Activated T-cell treated with anti-CD3 and anti-CD28 coated beads, Interleukin-2, amount 50 U/mL, for 4 hours (primary cell): Measurements from ENCODE around the gene FBLN5. TPM values are rescaled to one million over a fixed set of nuclear protein-coding genes. Genes with fewer than 3 reads are reported as not detected.
"Not testable (repeated sequence)": the region's sequence is repeated elsewhere in the genome, so short reads cannot be mapped to it uniquely, and the experiment has no call there.

ENCODE experiments used
- ATAC-seq, 2 donors: fragments of 200-7000 bp; cut with Tn5 transposase; one replicate each; pipeline ENCODE4 v1.10.0; 2021
- DNase-seq: peaks from one replicate; pipeline ENCODE4 v3.0.0-alpha.2; 2020
- H3K27me3 Mint-ChIP-seq: one replicate; pipeline ENCODE4 v1.8.0; 2021; ENCODE audit warnings: low read depth, mixed read lengths
- H3K36me3 Mint-ChIP-seq: one replicate; pipeline ENCODE4 v1.8.0; 2022; ENCODE audit warnings: mixed read lengths; ENCODE audit not compliant: insufficient read depth
- H3K4me1 Mint-ChIP-seq: one replicate; pipeline ENCODE4 v1.8.0; 2021; ENCODE audit warnings: low read depth, mixed read lengths
- H3K4me3 Mint-ChIP-seq: one replicate; pipeline ENCODE4 v1.8.0; 2021; ENCODE audit warnings: mild to moderate bottlenecking, moderate library complexity, mixed read lengths
- H3K9me3 Mint-ChIP-seq: one replicate; pipeline ENCODE4 v1.8.0; 2021; ENCODE audit warnings: mixed read lengths
- total RNA-seq, 3 donors: library from RNA; stranded (reverse); gene quantifications; one replicate each; pipeline ENCODE4 v1.2.1, GENCODE V29; 2021

The FBLN5 gene
- total RNA-seq, 3 donors from 2014 or later: 0.37 to 0.83 (median 0.60) TPM

GRCh38 chr14:91861091-91861490, 86.4 kb downstream of the FBLN5 start:
- Mint-ChIP-seq H3K4me1 (peaks cover 88% of the 10 kb centered on the region), H3K36me3 (peaks cover 29% of the 10 kb centered on the region), H3K4me3 (peak overlapping the region; percentile 51), H3K9me3 (no peaks in the 10 kb centered on the region), H3K27me3 (no peaks in the 10 kb centered on the region)
- no peak for ATAC-seq
- DNase-seq: no peak

GRCh38 chr14:91860238-91860637, 87.3 kb downstream of the FBLN5 start:
- DNase-seq (no peak), ATAC-seq (no peak)
- no peak overlapping the region for H3K4me3 Mint-ChIP-seq
- peaks cover 36% of the 10 kb centered on the region for H3K36me3 Mint-ChIP-seq
- no peaks in the 10 kb centered on the region for H3K9me3 Mint-ChIP-seq
- H3K27me3 Mint-ChIP-seq: no peaks in the 10 kb centered on the region
- H3K4me1 Mint-ChIP-seq: peaks cover 92% of the 10 kb centered on the region

GRCh38 chr14:91858536-91859275, 88.8 kb downstream of the FBLN5 start:
- ATAC-seq (peak; percentile 66 to 72), DNase-seq (no peak)
- no peaks in the 10 kb centered on the region for H3K9me3 Mint-ChIP-seq
- peaks cover 89% of the 10 kb centered on the region for H3K4me1 Mint-ChIP-seq
- H3K4me3 Mint-ChIP-seq: no peak overlapping the region
- H3K36me3 Mint-ChIP-seq: peaks cover 43% of the 10 kb centered on the region
- no peaks in the 10 kb centered on the region for H3K27me3 Mint-ChIP-seq

GRCh38 chr14:91857614-91858013, 89.9 kb downstream of the FBLN5 start:
- Mint-ChIP-seq H3K4me1 (peaks cover 89% of the 10 kb centered on the region), H3K36me3 (peaks cover 38% of the 10 kb centered on the region), H3K9me3 (no peaks in the 10 kb centered on the region), H3K4me3 (no peak overlapping the region), H3K27me3 (no peaks in the 10 kb centered on the region)
- ATAC-seq (no peak), DNase-seq (no peak)

GRCh38 chr14:91854327-91854934, 93.1 kb downstream of the FBLN5 start:
- DNase-seq: no peak
- Mint-ChIP-seq H3K4me3 (no peak overlapping the region), H3K36me3 (peaks cover 41% of the 10 kb centered on the region), H3K4me1 (peaks cover 69% of the 10 kb centered on the region), H3K27me3 (no peaks in the 10 kb centered on the region), H3K9me3 (no peaks in the 10 kb centered on the region)
- no peak for ATAC-seq

- Mint-ChIP-seq H3K4me3 (no peak overlapping the region), H3K9me3 (no peaks in the 10 kb centered on the region), H3K4me1 (peaks cover 61% of the 10 kb centered on the region), H3K36me3 (peaks cover 42% of the 10 kb centered on the region), H3K27me3 (no peaks in the 10 kb centered on the region)
- ATAC-seq (no peak), DNase-seq (no peak)
These were observed 95.9 kb downstream of the FBLN5 start for GRCh38 chr14:91851563-91851962.

GRCh38 chr14:91848504-91849001, 98.9 kb downstream of the FBLN5 start:
- Mint-ChIP-seq H3K4me3 (no peak overlapping the region), H3K27me3 (no peaks in the 10 kb centered on the region), H3K4me1 (peaks cover 46% of the 10 kb centered on the region), H3K36me3 (peaks cover 32% of the 10 kb centered on the region), H3K9me3 (no peaks in the 10 kb centered on the region)
- ATAC-seq (no peak), DNase-seq (no peak)

- Mint-ChIP-seq H3K9me3 (no peaks in the 10 kb centered on the region), H3K4me1 (peaks cover 44% of the 10 kb centered on the region), H3K27me3 (no peaks in the 10 kb centered on the region), H3K36me3 (peaks cover 32% of the 10 kb centered on the region), H3K4me3 (no peak overlapping the region)
- DNase-seq (no peak), ATAC-seq (no peak)
These were observed 99.8 kb downstream of the FBLN5 start for GRCh38 chr14:91847693-91848092.

- no peaks in the 10 kb centered on the region for H3K9me3 Mint-ChIP-seq
- no peaks in the 10 kb centered on the region for H3K27me3 Mint-ChIP-seq
- H3K36me3 Mint-ChIP-seq: peaks cover 30% of the 10 kb centered on the region
- H3K4me3 Mint-ChIP-seq: no peak overlapping the region
- DNase-seq (no peak), ATAC-seq (no peak)
- peaks cover 53% of the 10 kb centered on the region for H3K4me1 Mint-ChIP-seq
These were observed 101.8 kb downstream of the FBLN5 start for GRCh38 chr14:91845652-91846051.

GRCh38 chr14:91845056-91845455, 102.4 kb downstream of the FBLN5 start:
- H3K9me3 Mint-ChIP-seq, DNase-seq, ATAC-seq, H3K4me3 Mint-ChIP-seq, H3K27me3 Mint-ChIP-seq: not testable (repeated sequence)
- H3K4me1 Mint-ChIP-seq: peaks cover 57% of the 10 kb centered on the region
- peaks cover 31% of the 10 kb centered on the region for H3K36me3 Mint-ChIP-seq

- ATAC-seq: no peak
- Mint-ChIP-seq H3K4me1 (peaks cover 59% of the 10 kb centered on the region), H3K36me3 (peaks cover 35% of the 10 kb centered on the region)
These were observed 103.5 kb downstream of the FBLN5 start for GRCh38 chr14:91844029-91844428.

GRCh38 chr14:91843437-91843836, 104.1 kb downstream of the FBLN5 start:
- H3K4me1 Mint-ChIP-seq: peaks cover 58% of the 10 kb centered on the region

More at GRCh38 chr14:91844029-91844428, 103.5 kb downstream of the FBLN5 start:
- Mint-ChIP-seq H3K9me3 (no peaks in the 10 kb centered on the region), H3K4me3 (no peak overlapping the region), H3K27me3 (no peaks in the 10 kb centered on the region)
- DNase-seq: no peak

GRCh38 chr14:91841065-91841464, 106.4 kb downstream of the FBLN5 start:
- Mint-ChIP-seq H3K9me3 (no peaks in the 10 kb centered on the region), H3K27me3 (no peaks in the 10 kb centered on the region), H3K4me1 (peaks cover 65% of the 10 kb centered on the region), H3K4me3 (no peak overlapping the region), H3K36me3 (peaks cover 24% of the 10 kb centered on the region)
- no peak for DNase-seq
- no peak for ATAC-seq

More at GRCh38 chr14:91843437-91843836, 104.1 kb downstream of the FBLN5 start:
- H3K27me3 Mint-ChIP-seq: no peaks in the 10 kb centered on the region
- no peak overlapping the region for H3K4me3 Mint-ChIP-seq
- DNase-seq (no peak), ATAC-seq (no peak)
- no peaks in the 10 kb centered on the region for H3K9me3 Mint-ChIP-seq
- peaks cover 30% of the 10 kb centered on the region for H3K36me3 Mint-ChIP-seq

- ATAC-seq (no peak), DNase-seq (no peak)
- Mint-ChIP-seq H3K4me1 (peaks cover 69% of the 10 kb centered on the region), H3K9me3 (no peaks in the 10 kb centered on the region), H3K4me3 (no peak overlapping the region), H3K36me3 (peaks cover 22% of the 10 kb centered on the region), H3K27me3 (no peaks in the 10 kb centered on the region)
These were observed 107.7 kb downstream of the FBLN5 start for GRCh38 chr14:91839749-91840148.

GRCh38 chr14:91837076-91837475, 110.4 kb downstream of the FBLN5 start:
- H3K36me3 Mint-ChIP-seq: peaks cover 15% of the 10 kb centered on the region
- DNase-seq (no peak), ATAC-seq (no peak)
- no peaks in the 10 kb centered on the region for H3K9me3 Mint-ChIP-seq
- no peaks in the 10 kb centered on the region for H3K27me3 Mint-ChIP-seq
- H3K4me3 Mint-ChIP-seq: peak overlapping the region; percentile 91
- peaks cover 70% of the 10 kb centered on the region for H3K4me1 Mint-ChIP-seq
